ENCODE measurements around the gene COBLL1.

COBLL1 gene

DNA sequence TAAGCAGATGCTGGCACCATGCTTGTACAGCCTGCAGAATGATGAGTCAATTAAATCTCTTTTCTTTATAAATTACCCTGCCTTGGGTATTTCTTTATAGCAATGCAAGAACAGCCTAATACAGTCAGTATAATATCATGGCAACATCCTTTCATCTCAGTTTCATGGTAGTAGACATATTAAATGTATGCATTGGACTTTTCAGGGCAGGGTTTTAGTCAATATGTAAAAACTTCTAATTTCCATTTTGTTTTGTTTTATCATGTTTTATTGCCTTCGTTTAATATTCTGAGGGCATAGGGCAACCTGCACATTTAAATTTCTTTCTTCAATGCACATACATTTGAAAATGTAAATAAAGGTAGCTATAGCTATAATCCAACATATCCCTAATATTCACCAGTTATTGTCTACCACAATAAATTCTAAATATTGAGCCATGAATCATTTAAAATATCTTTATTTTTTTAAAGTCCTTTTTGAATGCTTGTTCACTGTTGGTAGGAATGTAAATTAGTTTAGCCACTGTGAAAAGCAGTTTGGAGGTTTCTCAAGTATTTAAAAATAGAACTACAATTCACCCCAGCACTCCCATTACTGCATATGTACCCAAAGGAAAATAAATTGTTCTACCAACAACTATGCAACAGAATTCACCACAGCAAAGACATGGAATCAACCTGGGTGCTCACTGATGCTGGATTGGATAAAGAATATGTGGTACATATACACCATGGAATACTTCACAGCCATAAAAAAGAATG, 178.6 kb downstream of the COBLL1 start:
- Histone ChIP-seq H3K9me3 (ENCODE audit: control insufficient read depth in 1 of 2, low read length in 2 of 2) (no peaks in the 10 kb centered on the region), H3K36me3 (ENCODE audit: control insufficient read depth in 1 of 2, insufficient read depth in 2 of 2, low read length in 2 of 2) (no peaks in the 10 kb centered on the region), H3K27me3 (ENCODE audit: low read depth, low read length) (no peaks in the 10 kb centered on the region), H3K4me3 (ENCODE audit: low read depth in 1 of 2, low read length in 2 of 2) (no peak overlapping the region), H3K27ac (ENCODE audit: low read length) (no peak overlapping the region), H3K4me1 (ENCODE audit: control insufficient read depth in 1 of 2, insufficient read depth in 2 of 2, low read length in 2 of 2) (peaks cover 0 to 14% of the 10 kb centered on the region in 2 donors)

DNA sequence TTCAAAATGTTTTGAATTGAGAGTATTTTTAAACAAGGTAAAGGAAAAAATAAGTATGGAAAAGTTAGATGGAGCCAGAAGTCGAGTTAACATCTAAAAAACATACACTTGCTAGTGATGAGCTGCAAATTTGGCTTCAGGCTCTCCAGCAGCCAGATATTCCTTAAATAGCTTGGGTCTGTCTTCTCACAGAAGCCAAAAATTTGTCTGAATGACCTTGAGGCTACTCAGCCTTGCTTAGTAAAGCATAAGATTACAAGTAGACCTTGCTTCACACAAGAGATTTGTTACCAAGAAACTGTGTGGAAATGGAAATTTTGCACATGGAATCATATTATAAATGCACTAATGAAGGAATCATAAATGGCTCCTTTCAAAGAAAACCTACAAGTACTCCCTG, 179.6 kb downstream of the COBLL1 start:
- no peak overlapping the region for H3K27ac ChIP-seq (ENCODE audit: low read length)
- no peaks in the 10 kb centered on the region for H3K36me3 ChIP-seq (ENCODE audit: control insufficient read depth in 1 of 2, insufficient read depth in 2 of 2, low read length in 2 of 2)
- no peak overlapping the region for H3K4me3 ChIP-seq (ENCODE audit: low read depth in 1 of 2, low read length in 2 of 2)
- no peaks in the 10 kb centered on the region for H3K27me3 ChIP-seq (ENCODE audit: low read depth, low read length)
- H3K4me1 ChIP-seq (ENCODE audit: control insufficient read depth in 1 of 2, insufficient read depth in 2 of 2, low read length in 2 of 2): peaks cover 0 to 14% of the 10 kb centered on the region in 2 donors
- no peaks in the 10 kb centered on the region for H3K9me3 ChIP-seq (ENCODE audit: control insufficient read depth in 1 of 2, low read length in 2 of 2)

DNA sequence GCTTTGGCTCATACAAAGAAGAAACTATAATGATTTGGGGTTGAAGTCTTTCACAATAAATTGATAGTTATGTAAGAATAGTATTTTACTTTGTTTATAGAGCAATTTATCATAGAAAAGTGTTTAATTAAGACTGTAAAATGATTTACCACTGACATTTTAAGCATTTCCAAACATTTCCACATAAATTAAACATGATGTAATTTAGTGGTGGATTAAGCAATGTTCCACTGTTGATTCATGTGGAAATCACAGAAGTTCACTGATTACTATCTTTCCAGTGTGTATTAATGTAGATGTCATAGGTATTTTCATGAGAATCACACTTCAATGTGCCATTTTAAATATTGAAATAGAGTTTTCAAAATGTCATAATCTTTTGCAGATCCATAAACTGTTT, 180.3 kb downstream of the COBLL1 start:
- Histone ChIP-seq H3K4me1 (ENCODE audit: control insufficient read depth in 1 of 2, insufficient read depth in 2 of 2, low read length in 2 of 2) (peaks cover 0 to 14% of the 10 kb centered on the region in 2 donors), H3K9me3 (ENCODE audit: control insufficient read depth in 1 of 2, low read length in 2 of 2) (no peaks in the 10 kb centered on the region), H3K27me3 (ENCODE audit: low read depth, low read length) (no peaks in the 10 kb centered on the region), H3K27ac (ENCODE audit: low read length) (no peak overlapping the region), H3K4me3 (ENCODE audit: low read depth in 1 of 2, low read length in 2 of 2) (no peak overlapping the region), H3K36me3 (ENCODE audit: control insufficient read depth in 1 of 2, insufficient read depth in 2 of 2, low read length in 2 of 2) (no peaks in the 10 kb centered on the region)

DNA sequence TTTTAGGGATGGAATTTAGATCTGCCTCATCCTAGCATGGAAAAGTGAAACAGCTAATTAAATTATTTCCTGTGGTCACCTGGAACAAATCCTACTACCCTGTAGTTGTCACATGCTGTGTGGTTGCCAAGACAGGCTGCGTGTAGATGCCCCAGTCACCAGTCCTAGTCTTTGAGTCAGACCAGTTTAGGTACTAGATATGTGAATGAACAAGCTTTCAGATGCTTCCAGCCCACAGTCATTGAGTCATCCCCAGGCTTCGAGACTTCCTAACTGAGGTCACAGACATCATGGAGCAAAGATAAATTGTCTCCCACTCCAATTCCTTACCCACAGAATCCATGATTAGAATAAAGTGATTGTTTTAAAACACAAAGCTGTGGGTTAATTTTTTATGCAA, 184.5 kb downstream of the COBLL1 start:
- Histone ChIP-seq H3K27me3 (ENCODE audit: low read depth, low read length) (no peaks in the 10 kb centered on the region), H3K9me3 (ENCODE audit: control insufficient read depth in 1 of 2, low read length in 2 of 2) (no peaks in the 10 kb centered on the region), H3K36me3 (ENCODE audit: control insufficient read depth in 1 of 2, insufficient read depth in 2 of 2, low read length in 2 of 2) (no peaks in the 10 kb centered on the region), H3K4me1 (ENCODE audit: control insufficient read depth in 1 of 2, insufficient read depth in 2 of 2, low read length in 2 of 2) (peaks cover 0 to 6% of the 10 kb centered on the region in 2 donors), H3K4me3 (ENCODE audit: low read depth in 1 of 2, low read length in 2 of 2) (no peak overlapping the region), H3K27ac (ENCODE audit: low read length) (no peak overlapping the region)

DNA sequence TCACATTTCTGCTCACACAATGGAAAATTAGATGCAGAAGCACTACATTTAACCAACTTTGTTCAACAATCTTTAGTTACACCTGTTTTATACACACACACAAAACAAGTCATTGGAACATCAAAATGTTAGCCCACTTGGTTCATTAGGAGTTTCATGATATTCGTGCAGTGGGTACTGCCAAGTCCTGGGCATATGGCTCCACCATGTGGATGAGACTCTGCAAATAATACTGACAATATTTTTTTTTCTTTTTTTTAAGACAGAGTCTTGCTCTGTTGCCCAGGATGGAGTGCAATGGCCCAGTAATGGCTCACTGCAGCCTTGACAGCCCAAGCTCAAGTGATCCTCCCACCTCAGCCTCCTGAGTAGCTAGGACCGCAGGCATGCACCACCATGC, 185.9 kb downstream of the COBLL1 start:
- H3K27ac ChIP-seq (ENCODE audit: low read length): no peak overlapping the region
- peaks cover 0 to under 1% of the 10 kb centered on the region in 2 donors for H3K9me3 ChIP-seq (ENCODE audit: control insufficient read depth in 1 of 2, low read length in 2 of 2)
- H3K4me1 ChIP-seq (ENCODE audit: control insufficient read depth in 1 of 2, insufficient read depth in 2 of 2, low read length in 2 of 2): peaks cover 0 to 6% of the 10 kb centered on the region in 2 donors
- H3K36me3 ChIP-seq (ENCODE audit: control insufficient read depth in 1 of 2, insufficient read depth in 2 of 2, low read length in 2 of 2): no peaks in the 10 kb centered on the region
- H3K27me3 ChIP-seq (ENCODE audit: low read depth, low read length): no peaks in the 10 kb centered on the region
- H3K4me3 ChIP-seq (ENCODE audit: low read depth in 1 of 2, low read length in 2 of 2): no peak overlapping the region

DNA sequence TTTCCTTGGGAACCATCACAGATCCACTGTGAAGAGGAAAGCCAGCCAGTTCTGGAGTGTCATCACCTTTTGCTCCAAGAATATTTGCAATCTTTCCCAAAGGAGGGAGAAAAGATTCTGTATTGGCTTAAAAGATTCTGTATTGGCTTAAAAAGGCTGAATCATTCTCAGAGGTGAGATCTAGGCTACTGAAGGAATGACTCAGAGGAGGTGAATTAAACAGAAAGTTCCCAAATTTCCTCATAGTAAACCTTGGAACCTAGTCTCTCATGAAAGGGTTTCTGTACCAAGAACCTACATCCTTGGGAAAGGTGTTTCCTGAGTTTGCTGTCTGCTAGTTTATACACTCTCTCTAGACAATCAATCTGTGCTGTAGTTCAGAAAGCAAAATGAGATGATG, 186.3 kb downstream of the COBLL1 start:
- Histone ChIP-seq H3K4me1 (ENCODE audit: control insufficient read depth in 1 of 2, insufficient read depth in 2 of 2, low read length in 2 of 2) (peaks cover 0 to 6% of the 10 kb centered on the region in 2 donors), H3K4me3 (ENCODE audit: low read depth in 1 of 2, low read length in 2 of 2) (no peak overlapping the region), H3K9me3 (ENCODE audit: control insufficient read depth in 1 of 2, low read length in 2 of 2) (peaks cover 0 to 5% of the 10 kb centered on the region in 2 donors), H3K27me3 (ENCODE audit: low read depth, low read length) (no peaks in the 10 kb centered on the region), H3K36me3 (ENCODE audit: control insufficient read depth in 1 of 2, insufficient read depth in 2 of 2, low read length in 2 of 2) (no peaks in the 10 kb centered on the region), H3K27ac (ENCODE audit: low read length) (no peak overlapping the region)

DNA sequence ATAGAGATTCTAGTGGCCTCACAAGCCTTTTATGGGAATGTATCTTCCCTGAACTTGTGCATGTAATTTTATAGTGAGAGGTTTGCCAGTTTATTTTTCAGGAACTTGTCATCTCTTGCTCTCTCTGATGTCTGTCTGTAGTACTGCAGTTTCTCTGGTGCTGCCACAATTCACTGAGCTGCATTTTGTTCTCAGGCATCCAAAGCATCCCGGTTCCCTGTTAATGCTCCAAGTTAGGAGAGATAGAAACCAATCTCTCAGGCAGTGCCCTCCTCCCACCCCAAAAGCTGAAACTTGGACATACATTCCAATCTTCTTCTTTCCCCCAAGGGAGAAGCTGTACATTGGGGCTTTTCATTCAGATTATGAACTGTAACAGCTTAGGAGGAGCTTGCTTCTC, 190.3 kb downstream of the COBLL1 start:
- H3K27ac ChIP-seq (ENCODE audit: low read length): no peak overlapping the region
- peaks cover 0 to 11% of the 10 kb centered on the region in 2 donors for H3K9me3 ChIP-seq (ENCODE audit: control insufficient read depth in 1 of 2, low read length in 2 of 2)

DNA sequence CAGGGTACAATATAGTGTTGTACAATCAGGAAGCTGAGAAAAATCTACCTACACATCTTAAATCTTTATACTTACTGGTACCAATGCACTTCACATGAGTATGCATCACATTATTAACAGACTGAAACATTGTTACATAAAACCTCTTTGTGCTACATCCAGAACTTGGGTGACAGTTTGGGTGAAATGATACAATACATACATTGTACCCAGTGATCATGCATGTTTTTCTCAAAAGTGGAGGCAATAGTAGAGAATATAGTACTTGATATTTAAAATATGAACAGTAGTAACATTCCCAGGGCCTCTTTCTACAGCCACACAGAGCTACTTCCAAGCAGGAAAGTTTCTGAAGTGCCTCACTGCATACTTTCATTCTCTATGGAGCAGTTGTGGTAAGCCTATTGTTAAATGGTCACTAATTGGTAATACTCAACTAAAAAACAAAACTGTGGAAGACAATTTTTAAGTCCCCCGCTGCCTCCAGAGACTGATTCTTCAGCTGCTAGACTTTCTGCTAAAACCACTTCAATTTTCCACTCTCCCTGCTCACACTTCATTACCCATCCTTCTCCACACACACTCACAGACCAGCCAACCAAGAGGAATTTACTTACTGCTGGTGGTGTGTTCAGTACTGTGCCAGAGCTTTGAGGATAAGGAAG, 197.5 kb downstream of the COBLL1 start:
- Histone ChIP-seq H3K9me3 (ENCODE audit: control insufficient read depth in 1 of 2, low read length in 2 of 2) (no peaks in the 10 kb centered on the region), H3K36me3 (ENCODE audit: control insufficient read depth in 1 of 2, insufficient read depth in 2 of 2, low read length in 2 of 2) (no peaks in the 10 kb centered on the region), H3K4me3 (ENCODE audit: low read depth in 1 of 2, low read length in 2 of 2) (no peak overlapping the region), H3K27me3 (ENCODE audit: low read depth, low read length) (no peaks in the 10 kb centered on the region), H3K27ac (ENCODE audit: low read length) (no peak overlapping the region), H3K4me1 (ENCODE audit: control insufficient read depth in 1 of 2, insufficient read depth in 2 of 2, low read length in 2 of 2) (no peaks in the 10 kb centered on the region)

More for the DNA sequence above, 190.3 kb downstream of the COBLL1 start:
- H3K27me3 ChIP-seq (ENCODE audit: low read depth, low read length): no peaks in the 10 kb centered on the region
- H3K4me3 ChIP-seq (ENCODE audit: low read depth in 1 of 2, low read length in 2 of 2): peak overlapping the region in 1 of 2 donors; percentile 15
- H3K4me1 ChIP-seq (ENCODE audit: control insufficient read depth in 1 of 2, insufficient read depth in 2 of 2, low read length in 2 of 2): peaks cover 0 to 6% of the 10 kb centered on the region in 2 donors
- H3K36me3 ChIP-seq (ENCODE audit: control insufficient read depth in 1 of 2, insufficient read depth in 2 of 2, low read length in 2 of 2): no peaks in the 10 kb centered on the region

DNA sequence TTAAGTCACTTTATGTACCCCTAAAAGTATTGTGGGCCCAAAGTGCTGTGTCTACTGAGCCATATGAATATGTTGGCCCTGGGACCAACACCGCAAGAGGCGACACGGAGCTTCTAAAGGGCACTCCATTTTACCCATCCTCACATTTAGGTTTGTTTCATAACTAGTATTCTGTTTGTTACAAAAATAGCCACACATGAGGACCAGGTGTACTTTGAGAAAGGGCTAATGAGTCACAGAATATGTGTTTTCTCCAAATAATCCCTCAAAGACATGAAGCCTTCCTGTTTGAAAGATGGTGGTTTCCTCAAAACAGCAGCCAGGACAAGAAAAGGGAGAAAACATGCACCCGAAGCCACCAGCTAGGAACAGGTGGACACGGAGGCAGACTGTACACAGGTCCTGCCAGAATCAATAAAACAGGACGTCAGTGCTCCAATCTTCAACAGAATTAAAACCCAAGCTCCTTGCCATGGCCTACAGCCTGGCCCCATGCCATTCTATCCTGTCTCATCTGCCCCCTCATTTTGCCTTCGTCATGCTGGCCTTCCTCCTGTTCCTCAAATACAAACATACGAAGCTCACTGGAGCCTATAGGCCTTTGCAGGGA, 198.6 kb downstream of the COBLL1 start:
- no peak overlapping the region for H3K27ac ChIP-seq (ENCODE audit: low read length)
- no peaks in the 10 kb centered on the region for H3K36me3 ChIP-seq (ENCODE audit: control insufficient read depth in 1 of 2, insufficient read depth in 2 of 2, low read length in 2 of 2)
- no peaks in the 10 kb centered on the region for H3K27me3 ChIP-seq (ENCODE audit: low read depth, low read length)
- no peaks in the 10 kb centered on the region for H3K4me1 ChIP-seq (ENCODE audit: control insufficient read depth in 1 of 2, insufficient read depth in 2 of 2, low read length in 2 of 2)
- no peaks in the 10 kb centered on the region for H3K9me3 ChIP-seq (ENCODE audit: control insufficient read depth in 1 of 2, low read length in 2 of 2)
- H3K4me3 ChIP-seq (ENCODE audit: low read depth in 1 of 2, low read length in 2 of 2): no peak overlapping the region

DNA sequence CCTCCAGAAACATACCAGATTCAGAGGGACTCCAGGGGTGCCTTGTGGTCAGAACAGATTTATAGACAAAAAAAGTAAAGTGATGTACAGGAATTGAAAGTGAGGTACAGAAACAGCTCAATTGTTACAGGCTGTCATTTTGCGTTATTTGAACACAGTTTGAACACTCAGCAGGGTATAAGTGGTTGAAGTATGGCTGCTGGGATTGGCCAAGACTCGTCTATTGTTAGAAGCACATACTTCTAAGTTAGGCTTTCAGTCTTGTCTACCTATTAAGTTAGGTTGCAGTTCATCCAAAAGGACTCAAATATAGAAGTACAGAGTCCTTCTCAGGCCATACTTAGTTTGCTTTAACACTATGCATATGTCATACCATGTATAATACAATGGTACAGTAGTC, 199.4 kb downstream of the COBLL1 start:
- Histone ChIP-seq H3K27me3 (ENCODE audit: low read depth, low read length) (no peaks in the 10 kb centered on the region), H3K4me1 (ENCODE audit: control insufficient read depth in 1 of 2, insufficient read depth in 2 of 2, low read length in 2 of 2) (no peaks in the 10 kb centered on the region), H3K4me3 (ENCODE audit: low read depth in 1 of 2, low read length in 2 of 2) (no peak overlapping the region), H3K27ac (ENCODE audit: low read length) (no peak overlapping the region), H3K36me3 (ENCODE audit: control insufficient read depth in 1 of 2, insufficient read depth in 2 of 2, low read length in 2 of 2) (no peaks in the 10 kb centered on the region), H3K9me3 (ENCODE audit: control insufficient read depth in 1 of 2, low read length in 2 of 2) (no peaks in the 10 kb centered on the region)
